ENCODE results near the gene DAZ3.
"Not testable (repeated sequence)": the region's sequence is repeated elsewhere in the genome, so short reads cannot be mapped to it uniquely, and the experiment has no call there.

Gene DAZ3

GRCh38 chrY:24813293-24813692, at the start of gene DAZ3:
TSS of gene DAZ3 (minus strand) at chrY:24813393. CDS start at chrY:24813185, 208 bp downstream.
- not testable (repeated sequence) for DNase-seq (ENCODE audit: low read depth)

- DNase-seq (ENCODE audit: low read depth): not testable (repeated sequence)
Measured at GRCh38 chrY:24833619-24834018, 20.4 kb upstream of the DAZ3 start, which contains the start of gene DAZ4. TSS of gene DAZ4 (plus strand) at chrY:24833919. CDS start at chrY:24834127, 208 bp downstream.

GRCh38 chrY:24825069-24825468, 11.9 kb upstream of the DAZ3 start:
- DNase-seq (ENCODE audit: low read depth): not testable (repeated sequence)

- DNase-seq (ENCODE audit: low read depth): not testable (repeated sequence)
Measured at GRCh38 chrY:24824184-24824879, 11.1 kb upstream of the DAZ3 start.

DNA sequence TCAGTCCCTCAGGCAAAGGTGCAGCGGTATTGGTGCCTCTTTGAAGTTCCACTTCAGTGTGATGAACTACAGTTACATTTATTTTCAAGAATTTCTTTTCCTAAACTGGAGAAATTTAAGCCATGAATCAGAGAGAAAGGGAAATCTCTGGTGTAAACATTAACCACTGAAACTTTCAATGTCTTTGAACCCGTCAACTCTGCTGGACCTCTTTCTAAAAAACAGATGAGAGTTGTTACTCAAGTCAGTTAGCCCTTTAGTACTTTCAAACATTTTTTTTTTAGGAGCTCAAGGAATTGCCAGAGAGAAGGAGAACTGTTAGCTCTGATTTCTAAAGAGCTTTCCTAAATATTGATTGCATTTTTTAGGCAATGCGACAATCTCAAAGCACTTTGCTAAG, 8.6 kb upstream of the DAZ3 start:
- DNase-seq (ENCODE audit: low read depth): not testable (repeated sequence)

Measured in HS-27A (cell line).